WTC11 (cell line): ENCODE data around the gene AATK.

ENCODE experiments used
- MXD4 ChIP-seq: fragments of 250-450 bp; sonication (Bioruptor Pico); IDR thresholded peaks from 2 replicates; pipeline ENCODE4 v1.8.0; 2021; ENCODE audit warnings: mild to moderate bottlenecking, moderate library complexity, borderline replicate concordance
- TF ChIP-seq, protein P1 (sequence below): fragments of 200-600 bp; IDR thresholded peaks from 2 replicates; pipeline ENCODE4 v1.8.0; 2022; ENCODE audit warnings: antibody characterized with exemption

DNA sequence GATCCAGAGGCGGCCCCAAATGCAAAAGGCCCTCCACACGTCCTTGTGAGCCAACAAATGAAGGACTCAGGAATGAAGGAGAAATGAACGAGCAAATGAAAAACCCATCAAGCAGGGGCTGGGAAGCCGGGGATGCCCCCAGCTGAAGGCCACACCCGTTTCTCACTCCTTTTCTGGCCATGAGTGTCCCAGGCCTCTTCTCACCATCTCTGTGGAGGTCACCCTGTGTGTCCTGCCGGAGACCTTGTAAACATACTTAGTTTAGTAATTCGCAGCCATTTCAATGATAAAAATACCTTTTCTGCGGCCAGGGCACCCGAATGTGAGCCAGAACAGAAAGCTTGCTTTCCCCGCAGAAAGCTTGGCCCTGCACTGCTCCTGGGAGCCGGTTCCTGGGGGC is 21.1 kb upstream of the AATK start:
- TF ChIP-seq, protein P1, sequence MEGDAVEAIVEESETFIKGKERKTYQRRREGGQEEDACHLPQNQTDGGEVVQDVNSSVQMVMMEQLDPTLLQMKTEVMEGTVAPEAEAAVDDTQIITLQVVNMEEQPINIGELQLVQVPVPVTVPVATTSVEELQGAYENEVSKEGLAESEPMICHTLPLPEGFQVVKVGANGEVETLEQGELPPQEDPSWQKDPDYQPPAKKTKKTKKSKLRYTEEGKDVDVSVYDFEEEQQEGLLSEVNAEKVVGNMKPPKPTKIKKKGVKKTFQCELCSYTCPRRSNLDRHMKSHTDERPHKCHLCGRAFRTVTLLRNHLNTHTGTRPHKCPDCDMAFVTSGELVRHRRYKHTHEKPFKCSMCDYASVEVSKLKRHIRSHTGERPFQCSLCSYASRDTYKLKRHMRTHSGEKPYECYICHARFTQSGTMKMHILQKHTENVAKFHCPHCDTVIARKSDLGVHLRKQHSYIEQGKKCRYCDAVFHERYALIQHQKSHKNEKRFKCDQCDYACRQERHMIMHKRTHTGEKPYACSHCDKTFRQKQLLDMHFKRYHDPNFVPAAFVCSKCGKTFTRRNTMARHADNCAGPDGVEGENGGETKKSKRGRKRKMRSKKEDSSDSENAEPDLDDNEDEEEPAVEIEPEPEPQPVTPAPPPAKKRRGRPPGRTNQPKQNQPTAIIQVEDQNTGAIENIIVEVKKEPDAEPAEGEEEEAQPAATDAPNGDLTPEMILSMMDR: no peak
- TF ChIP-seq MXD4 (CRISPR knock-in tag): no peak
